H1 (cell line): ENCODE results near the gene EML4. TPM values are rescaled to one million over a fixed set of nuclear protein-coding genes. Genes with fewer than 3 reads are reported as not detected.

Source experiments
- CTCF ChIA-PET: fragments of 300-600 bp; sonication (Branson Sonifier 250); formaldehyde crosslinking; loops from one replicate; lab custom pipeline; 2021; ENCODE audit not compliant: partially characterized antibody; lab: Charles Lee
- POLR2A ChIA-PET: fragments of 300-600 bp; sonication (Branson Sonifier 250); formaldehyde crosslinking; loops from one replicate; lab custom pipeline; 2021; ENCODE audit warnings: inconsistent platforms; ENCODE audit not compliant: partially characterized antibody; lab: Charles Lee
- DNase-seq, 2 experiments: peaks; one replicate each; pipeline versions ENCODE4 v3.0.0 to v3.0.0-alpha.2; 2010 to 2022; ENCODE audit warnings: low spot score in 2 of 2, low read depth in 1 of 2, mixed read lengths in 1 of 2
- FAIRE-seq: peaks from 2 replicates; lab custom pipeline; 2011; peaks lifted over from hg19 to GRCh38; lab: Jason Lieb, UNC
- H2AFZ ChIP-seq: 2 replicates; pipeline ENCODE4 v1.8.1; 2012; ENCODE audit warnings: low read length, inconsistent platforms
- H2AK5ac ChIP-seq: 2 replicates; pipeline ENCODE4 v1.6.1; 2013; ENCODE audit warnings: low read depth, low read length
- H2BK120ac ChIP-seq: replicated peaks from 2 replicates; pipeline ENCODE3; 2013; ENCODE audit warnings: low read depth, low read length, inconsistent platforms
- H2BK12ac ChIP-seq: 2 replicates; pipeline ENCODE4 v1.6.1; 2013; ENCODE audit warnings: low read depth, low read length
- H2BK15ac ChIP-seq: 2 replicates; pipeline ENCODE4 v1.6.1; 2013; ENCODE audit warnings: low read length
- H2BK20ac ChIP-seq: 2 replicates; pipeline ENCODE4 v1.6.1; 2013; ENCODE audit warnings: low read length
- H2BK5ac ChIP-seq: 2 replicates; pipeline ENCODE4 v1.6.1; 2013; ENCODE audit warnings: low read depth, low read length
- H3K14ac ChIP-seq: 2 replicates; pipeline ENCODE4 v1.6.1; 2013; ENCODE audit warnings: inconsistent platforms; ENCODE audit not compliant: insufficient read length
- H3K18ac ChIP-seq: 2 replicates; pipeline ENCODE4 v1.6.1; 2013; ENCODE audit warnings: low read length; ENCODE audit errors: extremely low read depth
- H3K23ac ChIP-seq: 2 replicates; pipeline ENCODE4 v1.6.1; 2013; ENCODE audit warnings: inconsistent platforms; ENCODE audit not compliant: insufficient read length
- H3K23me2 ChIP-seq: 2 replicates; pipeline ENCODE4 v1.6.1; 2013; ENCODE audit warnings: low read depth, low read length
- H3K27ac ChIP-seq: 2 replicates; pipeline ENCODE4 v1.6.1; 2011; ENCODE audit warnings: low read depth, low read length, inconsistent platforms
- H3K27me3 ChIP-seq, 4 experiments: replicated peaks in 1 of 4; 1 replicate in 1 of 4; 2 replicates in 3 of 4; pipeline versions ENCODE4 v1.6.1 to v1.8.1; 2011 to 2013; ENCODE audit warnings: low read length in 3 of 4, mild to moderate bottlenecking in 3 of 4, inconsistent platforms in 2 of 4, mixed read lengths in 2 of 4, moderate library complexity in 1 of 4; ENCODE audit not compliant: control insufficient read depth in 3 of 4, insufficient read depth in 3 of 4; ENCODE audit errors: extremely low read depth in 1 of 4
- H3K36me3 ChIP-seq, 4 experiments: 2 replicates each; pipeline versions ENCODE4 v1.6.1 to v1.8.1; 2011 to 2013; ENCODE audit warnings: mild to moderate bottlenecking in 4 of 4, low read length in 3 of 4, moderate library complexity in 2 of 4, control low read depth in 1 of 4, inconsistent platforms in 1 of 4; ENCODE audit not compliant: insufficient read depth in 4 of 4, control insufficient read depth in 2 of 4
- H3K4ac ChIP-seq: replicated peaks from 2 replicates; pipeline ENCODE3; 2013; ENCODE audit warnings: low read length, low read depth, mixed read lengths, inconsistent platforms; ENCODE audit not compliant: insufficient read length
- H3K4me1 ChIP-seq, 4 experiments: replicated peaks in 1 of 4; 1 replicate in 1 of 4; 2 replicates in 3 of 4; pipeline versions ENCODE4 v1.6.1 to v1.8.1; 2011 to 2013; ENCODE audit warnings: low read length in 3 of 4, inconsistent platforms in 2 of 4, mixed read lengths in 1 of 4; ENCODE audit not compliant: insufficient read depth in 4 of 4, control insufficient read depth in 3 of 4
- H3K4me2 ChIP-seq, 2 experiments: 2 replicates each; pipeline versions ENCODE4 v1.6.1 to v1.8.1; 2011 to 2013; ENCODE audit warnings: low read depth in 2 of 2, low read length in 2 of 2, control low read depth in 1 of 2, inconsistent platforms in 1 of 2, mild to moderate bottlenecking in 1 of 2; ENCODE audit not compliant: insufficient read depth in 1 of 2
- H3K4me3 ChIP-seq, 4 experiments: fragments of 200-600, 300-600 bp in 1 of 4; sonication (generic), shearing (Covaris generic), sonication (Bioruptor Twin) in 1 of 4; 2 replicates each; pipeline versions ENCODE4 v1.5.1 to v1.8.1; 2011 to 2016; ENCODE audit warnings: low read length in 4 of 4, low read depth in 3 of 4, control low read depth in 2 of 4, inconsistent platforms in 2 of 4, mild to moderate bottlenecking in 2 of 4, mixed read lengths in 1 of 4, moderate library complexity in 1 of 4; ENCODE audit not compliant: insufficient read depth in 2 of 4; ENCODE audit errors: extremely low read depth in 1 of 4
- H3K56ac ChIP-seq: replicated peaks from 2 replicates; pipeline ENCODE3; 2013; ENCODE audit warnings: low read depth, mild to moderate bottlenecking, mixed read lengths, low read length, inconsistent platforms; ENCODE audit not compliant: insufficient read length
- H3K79me1 ChIP-seq: 2 replicates; pipeline ENCODE4 v1.6.1; 2013; ENCODE audit warnings: low read depth, low read length, control low read depth
- H3K79me2 ChIP-seq, 2 experiments: 2 replicates each; pipeline versions ENCODE4 v1.6.1 to v1.8.1; 2012 to 2013; ENCODE audit warnings: low read length in 2 of 2, mild to moderate bottlenecking in 2 of 2, inconsistent platforms in 1 of 2; ENCODE audit not compliant: insufficient read depth in 2 of 2, control insufficient read depth in 1 of 2
- H3K9ac ChIP-seq, 4 experiments: replicated peaks in 1 of 4; 1 replicate in 1 of 4; 2 replicates in 3 of 4; pipeline versions ENCODE4 v1.6.1 to v1.8.1; 2011 to 2013; ENCODE audit warnings: low read depth in 3 of 4, low read length in 3 of 4, control low read depth in 2 of 4, mild to moderate bottlenecking in 2 of 4, moderate library complexity in 2 of 4, inconsistent platforms in 1 of 4; ENCODE audit errors: extremely low read depth in 1 of 4
- H3K9me3 ChIP-seq, 2 experiments: 2 replicates each; pipeline versions ENCODE4 v1.6.1 to v1.8.1; 2012 to 2013; ENCODE audit warnings: mild to moderate bottlenecking in 2 of 2, moderate library complexity in 2 of 2, control low read depth in 1 of 2, inconsistent platforms in 1 of 2, low read depth in 1 of 2, low read length in 1 of 2, mixed read lengths in 1 of 2; ENCODE audit not compliant: insufficient read depth in 2 of 2
- H4K20me1 ChIP-seq, 2 experiments: replicated peaks in 1 of 2; 2 replicates each; pipeline versions ENCODE3 to v1.8.1; 2011 to 2013; ENCODE audit warnings: inconsistent platforms in 2 of 2, low read length in 2 of 2, mild to moderate bottlenecking in 1 of 2; ENCODE audit not compliant: insufficient read depth in 2 of 2, control insufficient read depth in 1 of 2
- H4K5ac ChIP-seq: 2 replicates; pipeline ENCODE4 v1.6.1; 2013; ENCODE audit warnings: low read length, low read depth, mixed read lengths, inconsistent platforms; ENCODE audit not compliant: insufficient read length
- H4K8ac ChIP-seq: 2 replicates; pipeline ENCODE4 v1.8.0; 2013; ENCODE audit warnings: mild to moderate bottlenecking, moderate library complexity, low read length, inconsistent platforms; ENCODE audit not compliant: insufficient read depth; ENCODE audit errors: extremely low read depth
- H4K91ac ChIP-seq: replicated peaks from 2 replicates; pipeline ENCODE3; 2013; ENCODE audit warnings: low read length, mixed read lengths, inconsistent platforms; ENCODE audit not compliant: insufficient read length
- CBX5 ChIP-seq: fragments of 300-800, 300-1000 bp; sonication (generic); IDR thresholded peaks from 2 replicates; pipeline ENCODE4 v1.7.1; 2016; ENCODE audit warnings: antibody characterized with exemption, low read length, low read depth
- CTCF ChIP-seq, 3 experiments: IDR thresholded peaks; 1 replicate in 2 of 3; 2 replicates in 1 of 3; pipeline versions ENCODE4 v1.5.1 to v1.6.1; 2011; ENCODE audit warnings: low read length in 3 of 3, mild to moderate bottlenecking in 3 of 3, inconsistent platforms in 2 of 3, low read depth in 1 of 3, moderate library complexity in 1 of 3; ENCODE audit not compliant: insufficient read depth in 1 of 3; ENCODE audit errors: control extremely low read depth in 1 of 3
- WGBS, 2 experiments: shearing (Covaris generic) in 1 of 2; methylation state at CpG; one replicate each; pipeline versions ENCODE4 v1.1.6 to v1.1.7; 2013 to 2015; ENCODE audit warnings: low lambda C conversion rate in 2 of 2, mixed read lengths in 2 of 2, inconsistent platforms in 1 of 2, low coverage in 1 of 2, missing lambda C conversion rate in 1 of 2; ENCODE audit not compliant: insufficient replicate concordance in 2 of 2, insufficient coverage in 1 of 2, insufficient read length in 1 of 2; ENCODE audit errors: extremely low coverage in 1 of 2, missing lambda C conversion rate in 1 of 2; 5-methylcytosine and 5-hydroxymethylcytosine counted together
- polyA plus RNA-seq, 7 experiments: library from polyadenylated mRNA; depleted of rRNA in 3 of 7; stranded (reverse) in 5 of 7; unstranded in 2 of 7; fragments of >200 nt in 5 of 7; fragments of 200-250 nt in 2 of 7; gene quantifications; 1 replicate in 5 of 7; 2 replicates in 1 of 7; 4 replicates in 1 of 7; pipeline versions ENCODE4 v1.2.1 to v1.2.3, GENCODE V29; 2011 to 2013; ENCODE audit warnings: missing spikeins in 2 of 7, mixed read lengths in 2 of 7
- total RNA-seq: library from RNA; stranded (reverse); fragmentation: NEBNext Ultra II Directional; extraction: Animal tissue kit (Norgen Biotek cat#: 25700); gene quantifications from 2 replicates; pipeline ENCODE4 v1.2.1, GENCODE V29; 2021

EML4 gene
- total and polyA plus RNA-seq, 2 of the 8 experiments (the other 6 are each of a cell fraction or from before 2014, with no cell fraction given): 50.1 to 104 TPM

DNA sequence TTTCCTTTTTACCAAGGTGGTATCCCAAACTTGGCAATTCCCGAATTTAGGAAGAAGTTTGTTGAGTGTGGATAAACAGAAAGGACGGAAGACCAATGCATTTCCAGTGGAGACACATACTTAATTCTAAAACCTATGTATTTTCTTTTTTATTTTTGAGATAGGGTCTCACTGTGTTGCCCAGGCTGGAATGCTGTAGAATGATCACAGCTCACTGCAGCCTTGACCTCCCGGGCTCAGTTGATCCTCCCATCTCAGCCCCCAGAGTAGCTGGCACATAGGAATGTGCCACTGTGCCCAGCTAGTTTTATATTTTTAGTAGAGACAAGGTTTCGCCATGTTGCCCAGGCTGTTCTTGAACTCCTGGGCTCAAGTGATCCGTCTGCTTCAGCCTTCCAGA lies 101.6 kb downstream of the EML4 start:
- 93% methylated on average over 5 of the region's 5 CpGs; no CpG with 5 or more reads in 1 of the 2 experiments for WGBS, 2 experiments
- Histone ChIP-seq H3K36me3 (no peaks in the 10 kb centered on the region; a peak in 1 of 8 replicates), H2BK120ac (no peak overlapping the region), H2AFZ (no peak overlapping the region), H3K79me2 (no peaks in the 10 kb centered on the region), H3K18ac (no peak overlapping the region), H3K4me1 (no peaks in the 10 kb centered on the region), H3K4me2 (no peak overlapping the region), H2BK5ac (no peak overlapping the region), H3K79me1 (no peaks in the 10 kb centered on the region; the same call in 1 of the 2 replicates), H3K4ac (no peak overlapping the region), H2BK15ac (no peak overlapping the region), H4K20me1 (no peaks in the 10 kb centered on the region), H4K8ac (no peak overlapping the region), H2AK5ac (no peak overlapping the region), H3K9me3 (no peaks in the 10 kb centered on the region), H3K56ac (no peak overlapping the region), H3K27me3 (no peaks in the 10 kb centered on the region), H2BK20ac (no peak overlapping the region), H2BK12ac (no peak overlapping the region), H3K9ac (no peak overlapping the region), H4K91ac (no peak overlapping the region), H3K27ac (no peak overlapping the region), H3K4me3 (no peak overlapping the region), H3K23ac (no peak overlapping the region), H4K5ac (no peak overlapping the region), H3K23me2 (no peaks in the 10 kb centered on the region), H3K14ac (no peak overlapping the region)
- TF ChIP-seq CTCF (IDR thresholded peaks at IDR 0.05; ENCODE audit: control extremely low read depth in 1 of 3, insufficient read depth in 1 of 3, low read depth in 1 of 3, low read length in 3 of 3) (no peak), CBX5 (no peak)
- CTCF ChIA-PET: interaction anchor here (1.0 kb wide), 1 partner anchor 58 kb away, joined by 3 read pairs; no protein-coding TSS in a partner anchor
- no peak for DNase-seq
- POLR2A ChIA-PET: no interaction called here
- FAIRE-seq: no peak
